Natural killer cell treated with Interleukin-12 subunit alpha and Interleukin-12 subunit beta and Interleukin-15 and Interleukin-18, amount 100 ng/mL, for 72 hours (primary cell): ENCODE data around the gene NRXN3. TPM values are rescaled to one million over a fixed set of nuclear protein-coding genes. Genes with fewer than 3 reads are reported as not detected.

Experiments
- ATAC-seq, 2 donors: fragments of 150-1000 bp; cut with Tn5 transposase in 1 of 2; sonication (Bioruptor Pico), chemical (Tn5 transposase) in 1 of 2; 2 replicates each; pipeline ENCODE4 v1.10.0; 2021
- DNase-seq: peaks from one replicate; pipeline ENCODE4 v3.0.0; 2022; ENCODE audit warnings: low spot score
- H3K27ac Mint-ChIP-seq, 2 donors: 1 replicate in 1 of 2; 2 replicates in 1 of 2; pipeline ENCODE4 v1.8.0; 2022; ENCODE audit warnings: mixed read lengths in 2 of 2, mild to moderate bottlenecking in 1 of 2, moderate library complexity in 1 of 2
- H3K27me3 Mint-ChIP-seq, 2 donors: 1 replicate in 1 of 2; 2 replicates in 1 of 2; pipeline ENCODE4 v1.8.0; 2022; ENCODE audit warnings: mixed read lengths in 2 of 2
- H3K36me3 Mint-ChIP-seq: one replicate; pipeline ENCODE4 v1.8.0; 2022; ENCODE audit warnings: mixed read lengths
- H3K4me1 Mint-ChIP-seq, 2 donors: 1 replicate in 1 of 2; 2 replicates in 1 of 2; pipeline ENCODE4 v1.8.0; 2022; ENCODE audit warnings: low read depth in 2 of 2, mixed read lengths in 2 of 2, mild to moderate bottlenecking in 1 of 2
- H3K4me3 Mint-ChIP-seq: one replicate; pipeline ENCODE4 v1.8.0; 2022; ENCODE audit warnings: mixed read lengths
- H3K9me3 Mint-ChIP-seq: 2 replicates; pipeline ENCODE4 v1.8.0; 2022; ENCODE audit warnings: mixed read lengths
- total RNA-seq, 2 donors: library from RNA; stranded (reverse); gene quantifications; one replicate each; pipeline ENCODE4 v1.2.3, GENCODE V29; 2022

The NRXN3 gene
- total RNA-seq, 2 donors from 2014 or later, result not detected

GRCh38 chr14:78232231-78233000, 62.2 kb downstream of the NRXN3 start:
- H3K36me3 Mint-ChIP-seq, result no peaks in the 10 kb centered on the region
- H3K4me3 Mint-ChIP-seq, result no peak overlapping the region
- no peak overlapping the region for H3K27ac Mint-ChIP-seq
- H3K4me1 Mint-ChIP-seq, result no peaks in the 10 kb centered on the region
- no peaks in the 10 kb centered on the region for H3K9me3 Mint-ChIP-seq
- ATAC-seq, result no peak
- DNase-seq, result no peak
- peaks cover 18 to 25% of the 10 kb centered on the region in 2 donors for H3K27me3 Mint-ChIP-seq

DNA sequence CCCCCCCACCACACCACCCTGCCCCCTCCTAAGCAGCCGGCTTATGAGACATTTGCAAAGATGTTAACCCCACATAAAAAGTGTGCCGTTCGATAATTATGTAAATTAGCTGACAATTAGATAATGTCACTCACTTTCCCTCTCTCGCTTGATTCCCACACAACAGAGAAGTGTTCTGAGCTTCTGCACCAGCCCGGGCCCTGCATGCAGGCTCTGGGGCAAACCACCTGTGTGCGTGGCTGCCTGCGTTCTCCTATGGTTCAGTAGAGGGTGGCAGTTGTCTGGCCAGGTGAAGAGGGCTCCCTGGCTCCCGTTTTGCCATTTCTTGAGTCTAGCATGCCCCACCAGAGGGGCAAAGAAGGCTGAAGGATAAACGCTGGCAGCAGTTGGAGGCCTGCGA, 68.0 kb downstream of the NRXN3 start:
- no peaks in the 10 kb centered on the region for H3K36me3 Mint-ChIP-seq
- no peaks in the 10 kb centered on the region for H3K4me1 Mint-ChIP-seq
- H3K27ac Mint-ChIP-seq, result no peak overlapping the region
- peaks cover 10 to 16% of the 10 kb centered on the region in 2 donors for H3K27me3 Mint-ChIP-seq
- H3K9me3 Mint-ChIP-seq, result no peaks in the 10 kb centered on the region
- DNase-seq (no peak), ATAC-seq (no peak)
- no peak overlapping the region for H3K4me3 Mint-ChIP-seq

GRCh38 chr14:78240567-78240966, 70.4 kb downstream of the NRXN3 start:
- H3K27me3 Mint-ChIP-seq, result peaks cover 3 to 9% of the 10 kb centered on the region in 2 donors
- H3K36me3 Mint-ChIP-seq, result no peaks in the 10 kb centered on the region
- ATAC-seq (no peak), DNase-seq (no peak)
- no peak overlapping the region for H3K4me3 Mint-ChIP-seq
- H3K9me3 Mint-ChIP-seq, result no peaks in the 10 kb centered on the region
- no peaks in the 10 kb centered on the region for H3K4me1 Mint-ChIP-seq
- no peak overlapping the region for H3K27ac Mint-ChIP-seq

DNA sequence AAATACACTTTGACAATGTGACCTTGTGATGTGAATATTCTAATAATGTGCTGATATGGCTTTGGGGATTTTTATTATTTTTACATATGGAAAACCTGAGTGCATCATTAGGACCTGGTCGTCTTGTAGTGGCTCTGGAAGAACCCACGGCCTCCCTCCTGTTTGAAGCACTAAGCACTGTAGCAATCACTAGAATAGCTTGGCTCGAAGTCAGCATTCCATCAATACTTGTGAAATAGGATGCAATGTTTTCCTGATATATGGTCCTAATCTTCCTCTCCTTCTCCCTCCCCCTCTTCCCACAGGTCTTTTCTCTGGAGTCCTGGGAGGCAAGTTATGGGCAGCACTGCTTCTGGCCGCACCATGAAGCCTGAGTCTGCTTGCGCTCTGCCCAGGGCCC, 71.9 kb downstream of the NRXN3 start:
- no peak for DNase-seq
- Mint-ChIP-seq H3K4me1 (no peaks in the 10 kb centered on the region), H3K9me3 (no peaks in the 10 kb centered on the region), H3K36me3 (no peaks in the 10 kb centered on the region), H3K27ac (no peak overlapping the region), H3K4me3 (no peak overlapping the region), H3K27me3 (peaks cover 0 to 9% of the 10 kb centered on the region in 2 donors)
- ATAC-seq, result no peak

DNA sequence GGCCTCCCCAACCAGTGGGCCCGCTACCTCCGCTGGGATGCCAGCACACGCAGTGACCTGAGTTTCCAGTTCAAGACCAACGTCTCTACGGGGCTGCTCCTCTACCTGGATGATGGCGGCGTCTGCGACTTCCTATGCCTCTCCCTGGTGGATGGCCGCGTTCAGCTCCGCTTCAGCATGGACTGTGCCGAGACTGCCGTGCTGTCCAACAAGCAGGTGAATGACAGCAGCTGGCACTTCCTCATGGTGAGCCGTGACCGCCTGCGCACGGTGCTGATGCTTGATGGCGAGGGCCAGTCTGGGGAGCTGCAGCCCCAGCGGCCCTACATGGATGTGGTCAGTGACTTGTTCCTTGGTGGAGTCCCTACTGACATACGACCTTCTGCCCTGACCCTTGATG, 73.0 kb downstream of the NRXN3 start:
- no peaks in the 10 kb centered on the region for H3K36me3 Mint-ChIP-seq
- DNase-seq (no peak), ATAC-seq (peak in 1 of 2 donors; percentile 45)
- no peak overlapping the region for H3K4me3 Mint-ChIP-seq
- H3K27me3 Mint-ChIP-seq, result peaks cover 0 to 9% of the 10 kb centered on the region in 2 donors
- H3K27ac Mint-ChIP-seq, result no peak overlapping the region
- H3K9me3 Mint-ChIP-seq, result no peaks in the 10 kb centered on the region
- H3K4me1 Mint-ChIP-seq, result no peaks in the 10 kb centered on the region

DNA sequence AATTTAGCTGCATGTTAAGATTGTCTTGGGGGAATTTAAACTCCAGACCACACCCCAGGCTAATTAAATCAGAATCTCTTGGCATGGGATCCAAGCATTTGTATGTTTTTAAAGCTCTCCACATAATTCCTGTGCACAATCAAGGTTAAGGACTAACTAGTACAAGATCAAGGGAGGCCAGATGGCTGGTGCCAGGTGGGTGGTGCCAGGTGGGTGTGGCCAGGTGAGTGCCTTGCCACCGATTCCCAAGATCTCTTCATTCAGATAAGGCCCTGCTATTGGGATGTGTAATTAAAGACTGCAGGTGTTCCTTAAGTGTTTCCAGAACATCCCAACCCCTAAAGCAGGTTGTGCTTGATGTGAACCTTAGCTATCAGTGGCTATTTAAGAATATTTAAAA, 75.1 kb downstream of the NRXN3 start:
- DNase-seq (no peak), ATAC-seq (no peak)
- no peak overlapping the region for H3K4me3 Mint-ChIP-seq
- H3K36me3 Mint-ChIP-seq, result no peaks in the 10 kb centered on the region
- peaks cover 2 to 9% of the 10 kb centered on the region in 2 donors for H3K27me3 Mint-ChIP-seq
- H3K27ac Mint-ChIP-seq, result no peak overlapping the region
- no peaks in the 10 kb centered on the region for H3K9me3 Mint-ChIP-seq
- H3K4me1 Mint-ChIP-seq, result no peaks in the 10 kb centered on the region

DNA sequence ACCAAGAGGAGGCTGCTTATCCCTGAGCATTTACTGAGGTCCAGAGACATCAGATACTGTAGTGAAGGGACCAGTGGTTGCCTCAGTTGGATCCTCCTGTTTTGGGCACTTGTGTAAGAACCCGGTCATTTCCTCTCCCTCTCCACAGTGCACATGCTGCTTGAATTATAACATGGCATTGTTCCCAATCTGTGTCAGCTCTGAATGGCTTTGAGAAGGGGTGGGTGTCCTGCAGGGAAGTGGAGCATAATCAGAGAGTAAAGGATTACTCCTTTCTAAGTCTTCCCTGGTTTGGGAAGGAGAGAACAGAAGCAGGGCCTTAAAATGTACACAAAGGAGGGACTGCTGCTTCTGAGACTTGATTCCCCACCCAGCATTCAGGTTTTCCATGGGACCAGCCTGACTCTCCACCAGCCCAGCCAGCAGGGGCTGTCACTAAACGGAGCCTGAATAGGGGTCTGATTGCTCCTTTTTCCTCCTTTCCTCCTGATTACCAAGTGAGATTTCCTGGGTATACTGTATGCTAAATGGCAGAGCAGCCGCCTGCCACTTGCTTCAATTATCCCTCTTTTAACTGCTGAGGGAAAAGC, 78.4 kb downstream of the NRXN3 start:
- ATAC-seq (no peak), DNase-seq (no peak)
- Mint-ChIP-seq H3K27me3 (peaks cover 0 to 2% of the 10 kb centered on the region in 2 donors), H3K4me1 (no peaks in the 10 kb centered on the region), H3K4me3 (no peak overlapping the region), H3K36me3 (no peaks in the 10 kb centered on the region), H3K27ac (no peak overlapping the region), H3K9me3 (no peaks in the 10 kb centered on the region)

- peaks cover 0 to 2% of the 10 kb centered on the region in 2 donors for H3K27me3 Mint-ChIP-seq
- H3K27ac Mint-ChIP-seq, result no peak overlapping the region
- H3K4me3 Mint-ChIP-seq, result no peak overlapping the region
- DNase-seq (no peak), ATAC-seq (no peak)
- H3K36me3 Mint-ChIP-seq, result no peaks in the 10 kb centered on the region
- H3K4me1 Mint-ChIP-seq, result peaks cover 10 to 11% of the 10 kb centered on the region in 2 donors
- H3K9me3 Mint-ChIP-seq, result peaks cover 3% of the 10 kb centered on the region
Observed at GRCh38 chr14:78251308-78251707, 81.1 kb downstream of the NRXN3 start.

GRCh38 chr14:78253986-78254385, 83.8 kb downstream of the NRXN3 start:
- no peaks in the 10 kb centered on the region for H3K36me3 Mint-ChIP-seq
- H3K4me3 Mint-ChIP-seq, result no peak overlapping the region
- no peak overlapping the region for H3K27ac Mint-ChIP-seq
- H3K4me1 Mint-ChIP-seq, result peaks cover 10 to 11% of the 10 kb centered on the region in 2 donors
- peaks cover 13 to 15% of the 10 kb centered on the region in 2 donors for H3K27me3 Mint-ChIP-seq
- DNase-seq, result no peak
- no peak for ATAC-seq
- H3K9me3 Mint-ChIP-seq, result peaks cover 10% of the 10 kb centered on the region

DNA sequence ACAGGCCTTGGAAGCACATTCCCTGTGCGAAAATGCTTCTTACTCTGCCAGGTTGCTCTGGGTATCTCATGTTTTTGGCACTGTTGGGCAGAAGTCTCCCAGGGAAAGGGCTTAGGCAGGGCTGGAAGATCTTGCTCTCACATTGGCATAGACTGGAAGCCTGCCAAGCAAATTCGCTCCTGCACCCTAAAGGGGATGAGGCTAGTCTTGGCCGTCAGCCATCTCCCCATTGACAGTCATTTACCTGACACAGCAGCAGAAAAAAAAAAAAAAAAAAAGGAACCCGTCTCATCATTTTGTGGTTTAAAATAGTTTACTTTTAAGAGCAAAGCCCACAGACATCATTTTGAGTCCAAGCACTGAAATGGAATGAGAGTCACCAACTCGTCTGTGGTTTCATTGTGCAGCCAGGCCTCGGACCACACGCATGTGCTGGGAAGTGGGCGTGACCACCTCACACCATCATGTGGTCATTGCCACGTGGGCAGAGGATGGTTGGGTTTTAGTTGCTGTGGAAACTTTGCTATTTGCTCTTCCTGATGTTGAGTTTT, 84.8 kb downstream of the NRXN3 start:
- no peak overlapping the region for H3K27ac Mint-ChIP-seq
- ATAC-seq, result peak; percentile 43 to 66
- peaks cover 10 to 11% of the 10 kb centered on the region in 2 donors for H3K4me1 Mint-ChIP-seq
- no peaks in the 10 kb centered on the region for H3K36me3 Mint-ChIP-seq
- H3K4me3 Mint-ChIP-seq, result no peak overlapping the region
- DNase-seq, result no peak
- H3K27me3 Mint-ChIP-seq, result peaks cover 10 to 15% of the 10 kb centered on the region in 2 donors
- peaks cover 10% of the 10 kb centered on the region for H3K9me3 Mint-ChIP-seq

GRCh38 chr14:78259831-78260230, 89.7 kb downstream of the NRXN3 start:
- ATAC-seq (no peak), DNase-seq (no peak)
- no peak overlapping the region for H3K27ac Mint-ChIP-seq
- H3K4me1 Mint-ChIP-seq, result peaks cover 9 to 11% of the 10 kb centered on the region in 2 donors
- no peaks in the 10 kb centered on the region for H3K36me3 Mint-ChIP-seq
- H3K9me3 Mint-ChIP-seq, result peaks cover 10% of the 10 kb centered on the region
- peaks cover 16 to 23% of the 10 kb centered on the region in 2 donors for H3K27me3 Mint-ChIP-seq
- no peak overlapping the region for H3K4me3 Mint-ChIP-seq

GRCh38 chr14:78278464-78279250, 108.5 kb downstream of the NRXN3 start:
- no peak for ATAC-seq
- Mint-ChIP-seq H3K9me3 (no peaks in the 10 kb centered on the region), H3K4me1 (no peaks in the 10 kb centered on the region), H3K27me3 (peaks cover 8 to 21% of the 10 kb centered on the region in 2 donors), H3K27ac (no peak overlapping the region), H3K36me3 (no peaks in the 10 kb centered on the region), H3K4me3 (no peak overlapping the region)
- DNase-seq, result no peak

DNA sequence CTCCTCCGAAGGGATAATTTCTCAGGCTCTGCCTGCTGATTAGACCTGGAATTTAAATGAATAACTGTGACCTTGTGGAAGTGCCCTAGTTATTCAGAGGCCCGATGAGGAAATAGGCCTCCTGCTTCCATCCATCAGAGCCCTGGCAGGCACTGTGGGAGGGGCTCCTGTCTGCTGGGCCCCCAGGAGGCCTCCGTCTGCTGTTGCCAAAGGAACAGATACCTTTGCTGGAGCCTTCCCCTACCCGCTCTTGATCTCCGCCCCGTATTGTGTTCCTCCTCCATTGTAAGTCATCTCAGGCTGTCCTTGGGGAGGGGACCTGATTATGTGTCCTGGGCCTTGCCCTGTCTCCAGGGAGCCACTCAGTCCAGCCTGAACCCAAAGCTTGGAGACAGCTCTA, 112.3 kb downstream of the NRXN3 start:
- Mint-ChIP-seq H3K9me3 (no peaks in the 10 kb centered on the region), H3K4me1 (no peaks in the 10 kb centered on the region), H3K36me3 (no peaks in the 10 kb centered on the region), H3K27me3 (peaks cover 5 to 16% of the 10 kb centered on the region in 2 donors), H3K4me3 (no peak overlapping the region), H3K27ac (no peak overlapping the region)
- ATAC-seq (no peak), DNase-seq (no peak)

- no peaks in the 10 kb centered on the region for H3K9me3 Mint-ChIP-seq
- no peaks in the 10 kb centered on the region for H3K36me3 Mint-ChIP-seq
- H3K27me3 Mint-ChIP-seq, result peaks cover 5 to 6% of the 10 kb centered on the region in 2 donors
- ATAC-seq (no peak), DNase-seq (no peak)
- no peak overlapping the region for H3K27ac Mint-ChIP-seq
- no peaks in the 10 kb centered on the region for H3K4me1 Mint-ChIP-seq
- H3K4me3 Mint-ChIP-seq, result no peak overlapping the region
Observed at GRCh38 chr14:78286210-78286609, 116.0 kb downstream of the NRXN3 start.
